SW 1271 (cell line): ENCODE data around the gene ZDHHC12.
"Not testable (repeated sequence)": the region's sequence is repeated elsewhere in the genome, so short reads cannot be mapped to it uniquely, and the experiment has no call there.

Experiments
- DNase-seq, 2 experiments: peaks; one replicate each; lab custom pipeline; 2025; lab: John Stamatoyannopoulos, UW

The ZDHHC12 gene

DNA sequence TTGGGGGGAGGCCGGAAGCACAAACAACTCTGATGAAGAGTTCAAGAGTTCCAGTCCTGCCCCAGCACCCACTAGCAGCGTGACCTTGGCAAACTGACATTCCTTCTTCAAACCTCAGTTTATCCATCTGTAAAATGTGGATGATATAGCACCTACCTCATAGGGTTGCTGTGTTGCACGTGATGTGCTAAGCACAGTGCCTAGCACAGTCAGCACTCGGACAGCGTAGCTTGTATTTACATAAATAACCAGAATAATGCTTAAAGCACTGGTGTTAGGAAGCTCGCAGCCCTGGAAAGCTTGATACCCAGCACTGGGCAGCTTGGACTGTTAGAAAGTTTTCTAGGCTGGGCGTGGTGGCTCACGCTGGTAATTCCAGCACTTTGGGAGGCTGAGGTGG, 16.5 kb downstream of the ZDHHC12 start:
- no peak for DNase-seq

DNA sequence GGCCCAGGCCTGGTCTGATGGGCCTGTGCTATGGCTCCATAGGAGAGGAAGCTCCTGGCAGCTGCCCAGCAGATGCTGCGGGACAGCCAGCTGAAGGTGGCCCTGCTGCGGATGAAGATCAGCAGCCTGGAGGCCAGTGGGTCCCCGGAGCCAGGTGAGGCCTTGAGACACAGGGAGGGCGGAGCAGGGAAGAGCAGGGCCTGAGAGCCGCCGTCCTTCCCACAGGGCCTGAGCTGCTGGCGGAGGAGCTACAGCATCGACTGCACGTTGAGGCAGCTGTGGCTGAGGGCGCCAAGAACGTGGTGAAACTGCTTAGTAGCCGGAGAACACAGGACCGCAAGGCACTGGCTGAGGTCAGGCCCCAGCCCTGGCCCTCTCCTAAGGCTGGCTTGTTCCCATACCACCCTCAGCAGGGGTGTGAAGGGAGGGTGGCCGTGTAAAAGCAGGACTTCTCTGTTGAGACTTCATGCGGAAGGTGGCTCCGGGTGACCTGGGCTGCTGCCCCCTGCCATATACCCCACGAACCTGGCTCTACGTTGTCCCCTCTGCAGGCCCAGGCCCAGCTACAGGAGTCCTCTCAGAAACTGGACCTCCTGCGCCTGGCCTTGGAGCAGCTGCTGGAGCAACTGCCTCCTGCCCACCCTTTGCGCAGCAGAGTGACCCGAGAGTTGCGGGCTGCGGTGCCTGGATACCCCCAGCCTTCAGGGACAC, 17.1 kb downstream of the ZDHHC12 start:
- DNase-seq, result no peak

DNA sequence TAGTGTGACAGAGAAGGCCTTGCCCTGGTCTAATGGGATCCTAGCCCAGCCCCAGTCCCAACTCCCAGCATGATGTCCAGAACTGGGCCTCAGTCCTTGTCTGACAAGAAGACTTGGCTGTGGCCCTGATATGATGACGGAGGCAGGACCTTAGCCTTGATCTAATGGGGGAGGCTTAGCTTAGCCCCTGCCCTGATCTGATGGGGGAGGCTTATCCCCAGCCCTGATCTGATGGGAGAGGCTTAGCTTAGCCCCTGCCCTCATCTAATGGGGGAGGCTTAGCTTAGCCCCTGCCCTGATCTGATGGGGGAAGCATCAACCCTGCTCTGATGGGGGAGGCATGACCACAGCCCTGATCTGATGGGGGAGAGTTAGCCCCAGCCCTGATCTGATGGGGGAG, 17.9 kb downstream of the ZDHHC12 start:
- no peak for DNase-seq

DNA sequence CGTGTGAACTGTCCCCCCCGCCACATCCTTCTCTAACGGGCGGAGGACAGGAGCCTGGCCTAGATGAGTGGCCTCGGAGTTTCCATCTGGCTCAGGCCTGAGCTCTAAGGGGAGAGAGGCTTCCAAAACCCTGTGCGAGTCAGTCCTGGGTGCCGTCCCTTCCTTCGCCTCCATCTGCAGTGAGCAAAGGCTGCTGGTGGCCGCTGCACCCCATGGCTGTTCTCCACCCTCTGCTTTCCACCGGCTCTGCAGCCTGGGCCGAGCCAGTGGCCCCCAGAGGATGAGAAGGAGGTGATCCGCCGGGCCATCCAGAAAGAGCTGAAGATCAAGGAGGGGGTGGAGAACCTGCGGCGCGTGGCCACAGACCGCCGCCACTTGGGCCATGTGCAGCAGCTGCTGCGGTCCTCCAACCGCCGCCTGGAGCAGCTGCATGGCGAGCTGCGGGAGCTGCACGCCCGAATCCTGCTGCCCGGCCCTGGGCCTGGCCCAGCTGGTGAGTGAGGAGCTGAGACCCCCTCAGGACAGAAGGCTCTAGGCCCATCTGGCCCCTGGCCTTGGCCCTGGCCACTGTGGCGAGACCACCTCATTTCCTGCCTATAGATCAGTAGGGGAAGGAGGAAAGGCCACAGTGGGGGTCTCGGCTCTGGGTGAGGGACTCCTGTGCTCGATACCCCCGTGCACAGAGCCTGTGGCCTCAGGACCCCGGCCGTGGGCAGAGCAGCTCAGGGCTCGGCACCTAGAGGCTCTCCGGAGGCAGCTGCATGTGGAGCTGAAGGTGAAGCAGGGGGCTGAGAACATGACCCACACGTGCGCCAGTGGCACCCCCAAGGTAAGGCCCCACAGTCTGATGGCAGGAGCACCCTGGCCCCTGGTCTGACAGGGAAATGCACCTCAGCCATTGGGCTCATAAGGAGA, 18.6 kb downstream of the ZDHHC12 start:
- DNase-seq, result no peak

DNA sequence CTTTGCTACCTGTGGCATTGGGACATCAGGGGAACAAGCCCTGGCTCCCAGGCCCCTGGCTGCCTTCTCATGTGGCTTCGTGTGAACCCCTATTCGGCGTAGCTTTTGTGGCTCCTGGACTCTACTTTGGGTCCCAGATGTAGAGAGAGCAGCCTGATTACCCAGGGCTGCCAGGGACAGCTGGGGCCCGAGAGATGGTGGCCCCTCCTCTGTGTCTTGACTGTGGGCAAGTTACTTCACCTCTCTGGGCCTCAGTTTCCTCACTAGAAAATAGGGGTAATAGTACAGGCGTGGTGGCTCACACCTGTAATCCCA, 19.6 kb downstream of the ZDHHC12 start:
- DNase-seq, result no peak

DNA sequence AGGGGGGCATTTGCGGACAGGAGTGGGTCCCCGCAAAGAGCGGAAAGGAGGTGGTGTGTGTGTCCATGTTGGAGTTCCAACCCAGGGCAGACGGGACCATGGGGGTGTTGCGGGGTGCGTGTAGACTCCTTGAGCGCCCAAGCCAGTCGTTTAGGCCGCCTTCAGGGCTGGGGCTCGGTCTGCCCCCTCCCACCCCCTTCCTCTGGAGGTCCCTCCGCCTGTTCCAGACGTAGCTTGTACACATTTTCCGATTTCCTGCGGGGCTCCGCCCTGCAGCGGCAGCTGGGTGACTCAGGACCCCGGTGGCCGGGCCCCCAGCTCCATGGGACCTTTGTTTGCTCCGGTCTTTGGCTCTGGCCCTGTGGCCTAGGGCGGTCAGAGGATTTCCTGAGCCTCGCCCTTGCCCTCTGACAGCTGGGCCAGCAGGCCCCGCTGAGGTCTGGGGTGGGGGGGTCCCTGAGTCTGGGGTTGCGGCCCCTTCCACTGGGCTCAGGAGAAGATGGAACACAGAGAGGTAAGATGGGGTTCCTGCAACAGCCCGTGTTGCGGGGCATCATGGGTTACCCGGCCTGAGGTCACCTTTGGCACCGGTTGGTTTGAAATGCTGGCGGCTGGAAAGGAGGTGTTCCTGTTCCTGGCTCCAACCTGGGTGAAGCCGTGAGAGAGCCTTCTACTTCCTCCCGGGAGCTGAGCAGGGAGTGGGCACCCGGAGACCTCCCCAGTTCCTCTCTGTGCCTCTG, 20.1 kb downstream of the ZDHHC12 start:
- no peak for DNase-seq

DNA sequence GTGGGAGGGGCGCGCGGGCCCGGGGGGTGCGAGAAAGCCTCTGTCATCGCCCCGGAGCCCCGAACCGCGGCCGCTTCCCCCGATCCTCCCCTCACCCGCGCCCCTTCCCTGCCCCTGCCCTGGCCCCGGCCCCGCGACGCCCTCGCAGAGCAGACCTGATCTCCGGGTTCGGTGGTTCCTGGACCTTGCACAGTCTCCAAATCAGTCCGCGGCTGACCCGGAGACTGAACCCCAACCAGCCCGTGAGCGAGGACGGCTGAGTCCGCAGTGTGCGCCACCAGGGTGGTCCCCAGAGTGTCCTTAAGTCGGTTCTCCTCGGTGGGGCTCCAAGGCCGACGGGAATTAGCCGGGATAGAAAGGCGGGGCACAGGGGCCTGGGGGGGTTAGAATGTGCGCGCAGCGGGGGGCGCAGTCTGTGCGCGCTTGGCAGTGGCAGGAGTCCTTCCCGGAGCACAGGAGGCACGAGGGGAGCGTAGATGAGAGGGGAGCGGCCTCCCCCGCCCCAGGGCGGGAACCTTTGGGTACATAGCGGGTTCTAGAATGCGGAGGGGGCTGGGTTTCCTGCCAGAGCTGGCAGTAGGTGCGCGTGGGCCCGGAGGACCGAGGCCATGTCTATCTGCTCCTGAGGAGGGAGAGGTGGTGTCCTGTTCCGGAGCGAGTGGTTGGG, 20.8 kb downstream of the ZDHHC12 start:
- no peak for DNase-seq

DNA sequence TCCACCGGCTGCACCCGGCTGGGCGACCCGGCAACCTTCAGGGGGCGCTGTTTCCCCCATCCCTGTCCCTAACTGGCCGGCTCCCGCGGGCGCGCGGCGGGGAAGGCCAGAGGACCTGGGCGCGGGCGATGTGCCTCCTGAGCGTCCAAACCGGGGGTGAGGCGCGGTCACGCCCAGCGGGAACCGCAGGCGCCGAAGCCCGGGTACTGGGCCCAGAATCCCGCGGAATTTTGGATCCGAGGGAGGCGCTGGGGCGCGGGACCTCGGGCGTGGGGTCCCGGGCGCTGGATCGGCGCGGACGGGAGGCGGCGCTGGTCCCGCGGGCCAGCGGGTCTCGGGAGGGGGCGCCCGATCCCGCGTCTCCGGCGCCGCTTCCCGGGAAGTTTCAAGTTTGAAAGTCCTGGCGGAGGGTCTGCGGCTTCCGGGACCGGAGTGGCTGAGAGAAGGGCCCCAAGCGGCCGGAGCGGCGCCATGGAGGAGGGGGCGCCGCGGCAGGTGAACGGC, 21.4 kb downstream of the ZDHHC12 start, which contains the start of gene PKN3:
TSS of gene PKN3 (plus strand) at position 59 of the 504 bp plus-strand sequence. CDS start at position 472, 413 bp downstream.
- peak; percentile 41 to 79 for DNase-seq

DNA sequence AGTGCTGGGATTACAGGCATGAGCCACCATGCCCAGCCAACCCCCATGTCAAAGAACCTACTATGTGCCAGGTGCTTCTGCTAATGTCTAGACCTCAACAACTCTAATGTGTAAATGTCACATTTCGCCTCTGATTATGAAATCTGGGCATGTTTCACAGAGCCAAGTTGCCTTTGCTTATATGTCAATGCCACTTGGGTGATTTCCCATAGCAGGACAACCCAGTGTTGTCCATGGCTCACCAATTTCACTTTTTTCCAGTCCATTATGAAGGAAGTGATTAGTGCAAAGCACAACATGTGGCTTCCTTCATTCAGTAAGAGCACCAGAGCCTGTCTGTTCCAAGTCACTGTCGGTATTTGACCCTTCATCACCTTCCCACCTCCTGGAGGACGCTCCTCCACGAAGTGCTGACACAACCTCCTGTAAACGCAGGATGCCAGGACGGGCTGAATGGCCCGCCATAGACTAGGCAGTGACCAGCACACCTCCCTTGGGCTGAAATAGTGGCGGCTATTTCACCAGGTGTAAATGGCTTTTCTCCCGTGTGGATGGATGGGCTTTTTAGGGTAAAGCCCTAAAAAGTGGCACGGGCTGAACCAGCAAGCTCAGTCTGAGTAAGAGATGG, 22.6 kb downstream of the ZDHHC12 start:
- no peak for DNase-seq

DNA sequence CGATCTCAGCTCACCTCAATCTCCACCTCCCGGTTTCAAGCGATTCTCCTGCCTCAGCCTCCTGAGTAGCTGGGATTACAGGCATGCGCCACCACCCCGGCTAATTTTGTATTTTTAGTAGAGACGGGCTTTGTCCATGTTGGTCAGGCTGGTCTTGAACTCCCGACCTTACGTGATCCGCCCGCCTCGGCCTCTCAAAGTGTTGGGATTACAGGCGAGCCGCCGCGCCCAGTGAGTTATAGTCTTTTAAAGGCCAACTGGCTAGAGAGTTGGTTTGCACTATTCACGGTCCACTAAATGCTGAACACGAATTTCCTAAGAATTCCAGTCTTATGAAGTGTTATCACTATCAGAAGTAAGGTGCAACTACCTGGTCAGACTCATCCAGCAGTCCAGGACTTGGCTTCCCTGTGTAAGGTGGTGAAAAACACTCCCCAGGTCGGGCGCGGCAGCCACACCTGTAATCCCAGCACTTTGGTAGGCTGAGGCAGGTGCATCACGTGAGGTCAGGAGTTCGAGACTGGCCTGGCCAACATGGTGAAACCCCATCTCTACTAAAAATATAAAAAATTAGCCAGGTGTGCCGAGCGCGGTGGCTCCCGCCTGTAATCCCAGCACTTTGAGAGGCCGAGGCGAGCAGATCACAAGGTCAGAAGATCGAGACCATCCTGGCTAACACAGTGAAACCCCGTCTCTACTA, 24.7 kb downstream of the ZDHHC12 start:
- DNase-seq, result not testable (repeated sequence)

DNA sequence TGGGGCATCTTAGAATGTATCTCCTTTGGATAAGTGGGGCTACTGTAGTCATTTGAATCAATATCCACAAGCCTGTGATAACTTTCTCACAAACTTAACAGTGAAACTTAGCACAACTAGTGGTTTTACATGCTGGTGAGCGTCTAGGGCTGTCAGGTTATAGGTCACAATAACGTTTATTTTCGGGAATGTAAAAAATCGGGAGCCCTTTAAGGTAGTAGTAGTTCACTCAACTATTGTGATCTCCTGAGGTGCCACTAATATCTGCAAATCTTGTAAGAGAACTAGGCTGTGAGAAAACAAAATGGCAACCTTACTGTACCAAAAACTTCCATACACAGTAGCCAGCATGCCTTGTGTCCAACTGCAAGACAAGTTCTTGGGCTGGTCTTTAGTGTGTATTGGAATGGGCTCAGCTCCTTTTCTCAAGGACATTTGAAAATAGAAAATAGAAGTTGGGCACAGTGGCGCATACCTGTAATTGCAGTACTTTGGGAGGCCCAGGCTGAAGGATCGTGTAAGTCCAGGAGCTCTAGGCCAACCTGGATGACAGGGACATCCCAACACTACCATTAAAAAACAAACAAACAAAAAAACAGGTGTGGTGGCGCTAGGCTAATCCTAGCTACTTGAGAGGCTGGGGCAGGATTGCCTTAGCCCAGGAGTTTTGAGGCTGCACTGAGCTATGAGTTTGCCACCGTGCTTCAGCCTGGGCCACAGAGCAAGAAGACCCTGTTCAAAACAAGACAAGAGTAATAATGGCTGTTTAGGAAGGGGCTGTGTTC, 26.8 kb downstream of the ZDHHC12 start:
- no peak for DNase-seq

DNA sequence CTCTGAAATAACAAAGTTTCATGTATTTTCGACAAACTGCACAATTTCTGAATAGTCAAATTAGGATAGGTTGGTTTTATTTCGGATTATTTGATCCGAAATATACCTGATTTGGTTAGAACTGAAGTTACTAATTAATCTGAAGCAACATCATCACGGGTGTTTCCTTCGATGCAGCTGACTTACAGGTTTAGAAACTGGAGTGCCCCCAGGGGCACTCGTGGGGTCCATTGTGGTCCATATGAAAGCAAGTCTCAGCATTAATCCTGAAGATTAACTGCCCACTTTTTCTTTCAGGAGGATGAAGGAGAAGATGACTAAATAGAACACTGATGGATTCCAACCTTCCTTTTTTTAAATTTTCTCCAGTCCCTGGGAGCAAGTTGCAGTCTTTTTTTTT, 29.6 kb downstream of the ZDHHC12 start:
- DNase-seq, result no peak

DNA sequence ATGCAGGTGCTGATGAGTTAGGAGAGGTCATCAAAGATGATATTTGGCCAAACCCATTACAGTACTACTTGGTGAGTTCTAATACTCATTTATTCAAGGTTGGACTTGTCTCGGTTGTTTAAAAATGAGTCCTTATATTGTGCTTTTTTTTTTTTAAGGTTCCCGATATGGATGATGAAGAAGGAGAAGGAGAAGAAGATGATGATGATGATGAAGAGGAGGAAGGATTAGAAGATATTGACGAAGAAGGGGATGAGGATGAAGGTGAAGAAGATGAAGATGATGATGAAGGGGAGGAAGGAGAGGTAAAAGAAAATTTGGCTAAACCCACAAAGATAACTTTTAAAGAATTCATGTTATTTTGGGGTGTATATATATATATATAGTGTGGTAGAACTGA, 30.2 kb downstream of the ZDHHC12 start:
- DNase-seq, result not testable (repeated sequence)

DNA sequence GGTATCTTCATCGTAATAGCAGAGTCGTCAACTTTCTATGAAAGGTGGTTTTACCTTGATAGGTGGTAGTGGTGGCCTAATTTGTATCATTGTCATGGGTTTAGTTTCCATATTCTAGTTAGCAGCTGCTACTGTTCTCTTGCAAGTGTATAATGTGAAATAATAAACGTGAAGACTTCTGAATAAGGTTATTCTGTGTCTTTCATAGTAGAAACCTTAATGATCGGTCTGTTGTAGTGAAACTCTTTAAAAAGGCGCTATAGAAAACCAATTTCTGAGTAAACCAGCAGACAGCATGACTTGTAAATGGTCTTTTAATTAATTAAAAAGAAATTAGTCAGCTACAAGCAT, 33.3 kb downstream of the ZDHHC12 start:
- no peak for DNase-seq

DNA sequence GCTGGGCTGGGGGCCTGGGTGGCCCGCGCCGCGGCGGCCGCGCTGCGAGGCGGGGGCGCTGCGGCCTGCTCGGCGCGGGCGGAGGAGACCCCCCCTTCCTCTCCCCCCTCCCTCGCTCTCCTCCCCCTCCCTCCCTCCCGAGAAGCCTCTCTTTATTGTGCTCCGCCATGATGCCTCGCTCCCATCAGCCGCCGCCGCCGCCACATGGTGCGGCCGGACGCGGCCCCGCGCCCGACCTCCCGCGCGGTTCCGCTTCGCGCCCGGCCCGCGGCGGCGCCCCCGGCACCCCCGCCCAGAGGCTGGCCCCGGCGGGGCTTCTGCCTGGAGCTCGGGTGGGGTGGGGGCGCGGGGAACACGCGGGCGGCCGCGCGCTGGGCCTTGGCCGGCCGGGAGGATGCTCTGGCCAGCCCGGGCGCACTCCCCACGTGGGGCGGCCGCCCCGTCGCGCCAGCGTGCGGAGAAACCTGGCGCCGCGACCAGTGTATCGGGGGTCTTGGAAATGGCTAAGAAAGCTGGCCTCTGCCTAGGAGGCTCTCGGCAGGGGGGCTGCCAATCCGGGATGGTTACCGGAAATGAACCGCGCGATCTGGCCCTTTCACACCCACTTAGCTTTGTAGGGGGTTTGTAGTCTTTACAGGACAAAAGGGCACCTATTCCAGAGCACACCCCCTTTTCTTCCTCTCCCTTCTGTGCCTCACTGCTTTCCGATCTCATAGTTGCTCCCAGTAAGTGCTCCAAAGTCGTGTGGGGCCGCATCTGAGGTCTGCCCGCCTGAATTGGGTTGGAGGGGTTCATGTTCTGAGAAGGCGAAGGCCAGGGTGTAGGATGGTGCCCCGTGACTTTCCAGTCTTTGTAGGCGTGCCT, 33.9 kb downstream of the ZDHHC12 start:
- peak in 1 of 2 experiments; percentile 30 for DNase-seq

DNA sequence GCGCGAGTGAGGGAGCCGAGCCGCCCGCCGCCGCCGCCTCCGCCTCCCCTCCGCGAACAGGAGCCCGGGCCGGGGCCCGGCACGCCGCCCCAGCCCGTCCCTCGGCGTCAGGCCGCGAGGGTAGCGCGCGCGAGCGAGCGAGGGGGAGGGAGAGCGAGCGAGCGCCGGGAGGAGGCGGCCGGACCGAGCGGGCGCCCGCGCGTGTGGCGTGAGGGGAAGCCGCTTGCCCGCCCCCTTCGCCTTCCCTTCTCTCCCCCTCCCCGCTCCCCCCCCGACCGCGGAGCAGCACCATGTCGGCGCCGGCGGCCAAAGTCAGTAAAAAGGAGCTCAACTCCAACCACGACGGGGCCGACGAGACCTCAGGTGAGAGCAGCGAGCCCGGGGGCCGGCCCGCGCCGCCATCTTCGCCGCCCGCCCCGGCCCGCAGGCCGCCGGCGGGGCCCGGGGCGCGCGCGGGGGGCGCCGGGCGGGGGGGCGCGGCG, 34.6 kb downstream of the ZDHHC12 start:
- peak in 1 of 2 experiments; percentile 59 for DNase-seq

DNA sequence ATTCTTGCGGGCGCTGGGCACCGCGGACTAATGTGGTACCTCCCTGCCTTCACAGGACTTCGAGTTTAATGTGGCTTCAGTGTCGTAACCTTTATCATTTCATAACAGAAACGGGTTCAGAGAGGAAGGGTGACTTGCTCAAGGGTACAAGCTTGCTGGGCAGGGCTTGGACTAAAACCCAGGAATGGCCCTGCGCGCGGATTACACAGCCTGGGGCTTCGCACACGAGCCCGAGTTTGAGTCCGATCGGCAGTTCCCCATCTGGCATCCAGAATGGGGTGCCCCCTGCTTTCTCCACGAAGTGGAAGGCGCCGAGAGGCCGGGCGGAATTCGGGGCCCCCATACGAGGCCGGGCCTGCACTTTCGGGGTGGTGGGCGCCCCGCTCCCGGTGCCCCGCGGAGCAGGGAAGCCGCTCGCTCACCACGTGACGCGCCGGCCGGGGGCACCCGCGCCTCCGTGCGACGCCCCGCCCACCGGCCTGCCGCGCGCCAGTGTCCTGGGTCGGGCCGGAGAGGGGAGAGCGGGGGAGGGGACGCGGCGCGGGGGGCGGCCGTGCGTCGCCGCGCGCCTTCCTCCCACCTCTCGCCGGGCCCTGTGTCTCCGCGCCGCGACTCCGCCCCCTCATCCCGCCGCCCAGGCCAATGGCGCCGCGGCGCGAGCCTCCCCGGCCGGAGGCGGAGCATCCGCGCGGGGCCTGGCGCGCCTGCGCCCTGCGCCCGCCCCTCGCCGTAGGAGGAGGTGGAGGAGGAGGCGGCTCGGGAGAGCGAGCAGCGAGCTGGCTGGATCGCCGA, 35.2 kb downstream of the ZDHHC12 start, which contains the start of gene SET:
TSS of gene SET (plus strand) at position 722 of the 792 bp plus-strand sequence. CDS start 361 bp downstream, outside the sequence.
- DNase-seq, result peak; percentile 86 to 91

DNA sequence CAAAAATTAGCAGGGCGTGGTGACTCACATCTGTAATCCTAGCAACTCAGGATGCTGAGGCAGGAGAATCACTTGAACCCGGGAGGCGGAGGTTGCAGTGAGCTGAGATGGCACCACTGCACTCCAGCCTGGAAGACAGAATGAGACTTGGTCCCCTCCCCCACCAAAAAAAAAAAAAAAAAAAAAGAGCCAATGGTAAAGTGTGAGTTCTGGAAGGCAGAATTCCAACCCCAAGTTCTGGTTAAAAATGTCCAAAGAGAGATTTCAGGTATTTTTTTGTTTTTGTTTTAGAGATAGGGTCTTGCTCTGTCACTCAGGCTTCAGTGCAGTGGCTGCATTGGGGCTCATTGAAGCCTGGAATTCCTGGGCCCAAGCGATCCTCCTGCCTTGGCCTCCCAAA, 36.5 kb downstream of the ZDHHC12 start:
- DNase-seq, result no peak
